Pulmonary artery endothelial cell (primary cell): ENCODE data around the gene ULK2. TPM values are rescaled to one million over a fixed set of nuclear protein-coding genes. Genes with fewer than 3 reads are reported as not detected.
"Not testable (repeated sequence)": the region's sequence is repeated elsewhere in the genome, so short reads cannot be mapped to it uniquely, and the experiment has no call there.

ENCODE experiments used
- DNase-seq: peaks from one replicate; pipeline ENCODE4 v3.0.0-alpha.2; 2011; ENCODE audit warnings: low read depth, low spot score
- total RNA-seq: library from RNA; depleted of rRNA; stranded (reverse); fragments of >200 nt; gene quantifications from 2 replicates; pipeline ENCODE4 v1.2.3, GENCODE V29; 2014

The ULK2 gene
- total RNA-seq, 1 donor from 2014 or later = 23.1 TPM

- DNase-seq = no peak
These were observed 2.7 kb downstream of the ULK2 start for GRCh38 chr17:19865021-19865420.

- not testable (repeated sequence) for DNase-seq
These were observed 7.0 kb downstream of the ULK2 start for GRCh38 chr17:19860647-19861177.

- no peak for DNase-seq
These were observed 10.1 kb downstream of the ULK2 start for GRCh38 chr17:19857640-19858039.

- DNase-seq = no peak
These were observed 33.8 kb downstream of the ULK2 start for GRCh38 chr17:19833914-19834313.

GRCh38 chr17:19830061-19830460 is 37.7 kb downstream of the ULK2 start:
- no peak for DNase-seq

- no peak for DNase-seq
These were observed 55.3 kb downstream of the ULK2 start for GRCh38 chr17:19812407-19812806.

- no peak for DNase-seq
These were observed 62.7 kb downstream of the ULK2 start for GRCh38 chr17:19805006-19805405.

- no peak for DNase-seq
These were observed 67.2 kb downstream of the ULK2 start for GRCh38 chr17:19800571-19800970.

GRCh38 chr17:19799796-19800195 is 67.9 kb downstream of the ULK2 start:
- DNase-seq = no peak

GRCh38 chr17:19796457-19796856 is 71.3 kb downstream of the ULK2 start:
- no peak for DNase-seq

- DNase-seq = no peak
These were observed 75.7 kb downstream of the ULK2 start for GRCh38 chr17:19791918-19792550.

- no peak for DNase-seq
These were observed 79.9 kb downstream of the ULK2 start for GRCh38 chr17:19787733-19788357.

GRCh38 chr17:19785854-19786253 is 81.9 kb downstream of the ULK2 start:
- DNase-seq = no peak

GRCh38 chr17:19781488-19782458 is 86.0 kb downstream of the ULK2 start:
- DNase-seq = no peak

GRCh38 chr17:19780846-19781245 is 86.9 kb downstream of the ULK2 start:
- no peak for DNase-seq

GRCh38 chr17:19773534-19773933 is 94.2 kb downstream of the ULK2 start:
- no peak for DNase-seq

GRCh38 chr17:19771971-19772630 is 95.6 kb downstream of the ULK2 start:
- no peak for DNase-seq

GRCh38 chr17:19770985-19771735 is 96.6 kb downstream of the ULK2 start:
- no peak for DNase-seq

- no peak for DNase-seq
These were observed 97.6 kb downstream of the ULK2 start for GRCh38 chr17:19769946-19770652.
